Astrocyte (in vitro differentiated cells and primary cell): ENCODE measurements around the gene RBM17.

Source experiments
- EZH2 ChIP-seq: IDR thresholded peaks from 2 replicates; pipeline ENCODE4 v1.6.1; 2012; ENCODE audit warnings: mild to moderate bottlenecking, low read length, inconsistent platforms; ENCODE audit not compliant: insufficient read depth
- TF ChIP-seq, protein P1 (sequence below): IDR thresholded peaks from 2 replicates; pipeline ENCODE4 v1.5.1; 2011; ENCODE audit warnings: low read depth, mild to moderate bottlenecking, inconsistent platforms, low read length, moderate library complexity; ENCODE audit not compliant: insufficient read depth

DNA sequence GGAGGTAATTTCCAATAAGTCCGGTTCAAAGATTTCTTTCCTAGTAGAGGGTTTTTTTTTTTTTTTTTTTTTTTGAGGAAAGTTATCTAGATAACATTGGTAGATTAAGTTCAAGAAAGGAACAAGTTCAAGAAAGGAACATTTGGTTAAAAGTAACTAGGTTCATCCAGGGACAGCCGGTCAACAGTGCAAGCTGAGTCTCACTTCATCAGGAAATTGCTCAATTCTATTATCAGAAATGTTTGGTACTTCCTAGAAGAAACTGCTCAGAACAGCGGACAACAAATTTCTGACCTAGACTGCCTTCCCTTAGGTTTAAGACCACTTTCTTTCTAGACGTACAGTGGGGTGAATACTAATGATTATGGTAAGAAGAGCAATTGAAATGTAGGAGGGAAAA lies 23.0 kb upstream of the RBM17 start:
- TF ChIP-seq, protein P1, sequence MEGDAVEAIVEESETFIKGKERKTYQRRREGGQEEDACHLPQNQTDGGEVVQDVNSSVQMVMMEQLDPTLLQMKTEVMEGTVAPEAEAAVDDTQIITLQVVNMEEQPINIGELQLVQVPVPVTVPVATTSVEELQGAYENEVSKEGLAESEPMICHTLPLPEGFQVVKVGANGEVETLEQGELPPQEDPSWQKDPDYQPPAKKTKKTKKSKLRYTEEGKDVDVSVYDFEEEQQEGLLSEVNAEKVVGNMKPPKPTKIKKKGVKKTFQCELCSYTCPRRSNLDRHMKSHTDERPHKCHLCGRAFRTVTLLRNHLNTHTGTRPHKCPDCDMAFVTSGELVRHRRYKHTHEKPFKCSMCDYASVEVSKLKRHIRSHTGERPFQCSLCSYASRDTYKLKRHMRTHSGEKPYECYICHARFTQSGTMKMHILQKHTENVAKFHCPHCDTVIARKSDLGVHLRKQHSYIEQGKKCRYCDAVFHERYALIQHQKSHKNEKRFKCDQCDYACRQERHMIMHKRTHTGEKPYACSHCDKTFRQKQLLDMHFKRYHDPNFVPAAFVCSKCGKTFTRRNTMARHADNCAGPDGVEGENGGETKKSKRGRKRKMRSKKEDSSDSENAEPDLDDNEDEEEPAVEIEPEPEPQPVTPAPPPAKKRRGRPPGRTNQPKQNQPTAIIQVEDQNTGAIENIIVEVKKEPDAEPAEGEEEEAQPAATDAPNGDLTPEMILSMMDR, result no peak
- TF ChIP-seq EZH2, result no peak
